HepG2 (cell line): ENCODE results near the gene C22orf31. TPM values are rescaled to one million over a fixed set of nuclear protein-coding genes. Genes with fewer than 3 reads are reported as not detected.

Experiments used
- ATAD3A ChIP-seq: sonication (generic); formaldehyde crosslinking; IDR thresholded peaks from 2 replicates; pipeline ENCODE4 v1.4.0; 2020; ENCODE audit warnings: missing genetic modification reagents
- EHMT2 ChIP-seq: fragments of 200-600 bp; sonication (generic); IDR thresholded peaks from 2 replicates; pipeline ENCODE4 v1.7.0; 2017; ENCODE audit warnings: antibody characterized with exemption, low read depth, low read length, borderline replicate concordance
- ELK4 ChIP-seq: sonication (generic); formaldehyde crosslinking; IDR thresholded peaks from 2 replicates; pipeline ENCODE4 v1.9.0; 2021; ENCODE audit warnings: missing genetic modification reagents, borderline replicate concordance
- ETV5 ChIP-seq: IDR thresholded peaks from 2 replicates; pipeline ENCODE4 v1.6.1; 2018; ENCODE audit warnings: missing biosample characterization, missing genetic modification reagents, inconsistent platforms, borderline replicate concordance
- FOXA3 ChIP-seq: IDR thresholded peaks from 2 replicates; pipeline ENCODE4 v1.6.1; 2016; ENCODE audit warnings: missing genetic modification reagents, missing compliant biosample characterization
- FOXK2 ChIP-seq: fragments of 450-650 bp; IDR thresholded peaks from 2 replicates; pipeline ENCODE4 v1.6.1; 2016
- FOXM1 ChIP-seq: sonication (generic); formaldehyde crosslinking; IDR thresholded peaks from 2 replicates; pipeline ENCODE4 v1.5.0; 2020; ENCODE audit warnings: missing genetic modification reagents
- HMG20B ChIP-seq: conservative IDR thresholded peaks from 2 replicates; pipeline ENCODE4 v1.6.1; 2016; ENCODE audit warnings: missing genetic modification reagents, missing compliant biosample characterization
- HNF4A ChIP-seq: sonication (generic); formaldehyde crosslinking; IDR thresholded peaks from 2 replicates; pipeline ENCODE4 v1.4.0; 2020; ENCODE audit warnings: missing genetic modification reagents
- HNRNPUL1 ChIP-seq: fragments of 200-400 bp; formaldehyde crosslinking; IDR thresholded peaks from 2 replicates; pipeline ENCODE4 v1.6.1; 2017; ENCODE audit warnings: low read depth, mild to moderate bottlenecking, low read length, moderate library complexity
- HOMEZ ChIP-seq: IDR thresholded peaks from 2 replicates; pipeline ENCODE4 v1.6.1; 2016; ENCODE audit warnings: low read depth
- KMT2A ChIP-seq: sonication (generic); formaldehyde crosslinking; IDR thresholded peaks from 2 replicates; pipeline ENCODE4 v1.4.0; 2020; ENCODE audit warnings: missing genetic modification reagents
- MTF2 ChIP-seq: sonication (generic); formaldehyde crosslinking; IDR thresholded peaks from 2 replicates; pipeline ENCODE4 v1.5.0; 2020; ENCODE audit warnings: missing genetic modification reagents, borderline replicate concordance
- NR3C1 ChIP-seq: sonication (generic); formaldehyde crosslinking; IDR thresholded peaks from 2 replicates; pipeline ENCODE4 v1.4.0; 2020; ENCODE audit warnings: missing genetic modification reagents
- PITX1 ChIP-seq: sonication (generic); formaldehyde crosslinking; IDR thresholded peaks from 2 replicates; pipeline ENCODE4 v1.5.1; 2020; ENCODE audit warnings: mild to moderate bottlenecking, missing genetic modification reagents
- RFX5 ChIP-seq: IDR thresholded peaks from 2 replicates; pipeline ENCODE4 v1.6.1; 2011; ENCODE audit warnings: low read depth, low read length, improper control_type of control experiment
- RFXANK ChIP-seq: IDR thresholded peaks from 2 replicates; pipeline ENCODE4 v1.6.1; 2016
- SATB2 ChIP-seq: sonication (generic); formaldehyde crosslinking; IDR thresholded peaks from 2 replicates; pipeline ENCODE4 v1.5.0; 2020; ENCODE audit warnings: missing genetic modification reagents
- SRY ChIP-seq: sonication (generic); formaldehyde crosslinking; IDR thresholded peaks from 2 replicates; pipeline ENCODE4 v1.8.0; 2022; ENCODE audit warnings: mild to moderate bottlenecking, missing genetic modification reagents
- XBP1 ChIP-seq: sonication (generic); formaldehyde crosslinking; IDR thresholded peaks from 2 replicates; pipeline ENCODE4 v1.5.0; 2020; ENCODE audit warnings: missing genetic modification reagents
- YEATS2 ChIP-seq: sonication (generic); formaldehyde crosslinking; IDR thresholded peaks from 2 replicates; pipeline ENCODE4 v1.4.0; 2020; ENCODE audit warnings: missing genetic modification reagents, borderline replicate concordance
- ZNF143 ChIP-seq: sonication (generic); formaldehyde crosslinking; IDR thresholded peaks from 2 replicates; pipeline ENCODE4 v1.4.0; 2020; ENCODE audit warnings: missing genetic modification reagents
- ZNF180 ChIP-seq: sonication (generic); formaldehyde crosslinking; IDR thresholded peaks from 2 replicates; pipeline ENCODE4 v1.4.0; 2020; ENCODE audit warnings: low read depth, missing genetic modification reagents, borderline replicate concordance
- ZNF292 ChIP-seq: sonication (generic); formaldehyde crosslinking; IDR thresholded peaks from 2 replicates; pipeline ENCODE4 v1.8.1; 2022; ENCODE audit warnings: mild to moderate bottlenecking, low read depth, missing genetic modification reagents, borderline replicate concordance
- ZNF326 ChIP-seq: sonication (generic); formaldehyde crosslinking; IDR thresholded peaks from 2 replicates; pipeline ENCODE4 v1.4.0; 2020; ENCODE audit warnings: missing genetic modification reagents, borderline replicate concordance
- ZNF512 ChIP-seq: sonication (generic); formaldehyde crosslinking; IDR thresholded peaks from 2 replicates; pipeline ENCODE4 v1.4.0; 2020; ENCODE audit warnings: mild to moderate bottlenecking, missing genetic modification reagents
- ZNF766 ChIP-seq: sonication (generic); formaldehyde crosslinking; IDR thresholded peaks from 2 replicates; pipeline ENCODE4 v1.5.0; 2020; ENCODE audit warnings: missing genetic modification reagents, borderline replicate concordance
- polyA plus RNA-seq, 8 experiments: library from polyadenylated mRNA; depleted of rRNA in 3 of 8; stranded (reverse) in 7 of 8; unstranded in 1 of 8; fragments of >200 nt; fragmentation: Illumina TruSeq in 4 of 8; extraction: Trizol in 4 of 8; gene quantifications; 2 replicates each; pipeline versions ENCODE4 v1.2.1 to v1.2.3, GENCODE V29; 2011 to 2016; ENCODE audit warnings: low read depth in 4 of 8, missing spikeins in 1 of 8, mixed read lengths in 1 of 8; ENCODE audit not compliant: insufficient read depth in 1 of 8
- total RNA-seq, 5 experiments: library from RNA; depleted of rRNA; stranded (reverse); fragments of >200 nt; fragmentation: Illumina TruSeq; extraction: Trizol; gene quantifications; 2 replicates each; pipeline ENCODE4 v1.2.3, GENCODE V29; 2016; ENCODE audit warnings: low read depth in 1 of 5

Gene C22orf31
- total and polyA plus RNA-seq, 2 of the 13 experiments (the other 11 are each of a cell fraction or from before 2014, with no cell fraction given), result not detected

- no peak for TF ChIP-seq EHMT2
- TF ChIP-seq PITX1, result 0 out of 2 replicates have a peak, but pooled peaks have one; percentile 23
- TF ChIP-seq ELK4 (CRISPR knock-in tag), result no peak
- TF ChIP-seq YEATS2, result peak; percentile 22; the same call in 1 of the 2 replicates
- TF ChIP-seq ZNF143 (CRISPR knock-in tag), result peak; percentile 69
- 0 out of 2 replicates have a peak, but pooled peaks have one; percentile 71 for TF ChIP-seq HNRNPUL1
- TF ChIP-seq FOXM1 (CRISPR knock-in tag), result no peak
- 0 out of 2 replicates have a peak, but pooled peaks have one; percentile 7 for TF ChIP-seq HNF4A (CRISPR knock-in tag)
- no peak for TF ChIP-seq XBP1
- TF ChIP-seq HMG20B (CRISPR knock-in tag), result no peak
- TF ChIP-seq FOXA3, result peak; percentile 14; the same call in 1 of the 2 replicates
- TF ChIP-seq RFX5, result no peak
- TF ChIP-seq SRY (CRISPR knock-in tag), result no peak
- no peak; the same call in 1 of the 2 replicates for TF ChIP-seq HOMEZ (CRISPR knock-in tag)
- TF ChIP-seq MTF2 (CRISPR knock-in tag), result no peak
- no peak for TF ChIP-seq ZNF326 (CRISPR knock-in tag)
- TF ChIP-seq ZNF180 (CRISPR knock-in tag), result no peak
- TF ChIP-seq SATB2 (CRISPR knock-in tag), result no peak
- TF ChIP-seq ETV5, result peak; percentile 62; the same call in 1 of the 2 replicates
- no peak for TF ChIP-seq RFXANK
- no peak for TF ChIP-seq ATAD3A (CRISPR knock-in tag)
- 0 out of 2 replicates have a peak, but pooled peaks have one; percentile 13 for TF ChIP-seq KMT2A
- no peak for TF ChIP-seq FOXK2
- 0 out of 2 replicates have a peak, but pooled peaks have one; percentile 35 for TF ChIP-seq ZNF292 (CRISPR knock-in tag)
- no peak for TF ChIP-seq ZNF512 (CRISPR knock-in tag)
- TF ChIP-seq NR3C1 (CRISPR knock-in tag), result no peak
- no peak for TF ChIP-seq ZNF766 (CRISPR knock-in tag)
Measured at GRCh38 chr22:29016067-29016938, 45.3 kb downstream of the C22orf31 start (continued).
